ENCODE measurements around the gene RABAC1. TPM values are rescaled to one million over a fixed set of nuclear protein-coding genes. Genes with fewer than 3 reads are reported as not detected.
A peak's percentile ranks its signal among the peaks of the same experiment; 100 is the strongest.

The RABAC1 gene
- total RNA-seq, 2 experiments from 2014 or later = 96.0 to 102 TPM

GRCh38 chr19:41929536-41930071 is 29.5 kb downstream of the RABAC1 start:
- intact Hi-C loops (cut with DNase I, micrococcal nuclease) = loop anchor here (2.0 to 5.0 kb wide), 4 partner anchors 15 to 57 kb away; no protein-coding TSS in a partner anchor
- Histone ChIP-seq H3K27ac (ENCODE audit: low read depth in 1 of 2, low read length in 2 of 2) (peak overlapping the region in 1 of 2 donors; percentile 37), H3K4me1 (ENCODE audit: insufficient read depth, low read length) (peaks cover 43% of the 10 kb centered on the region), H3K27me3 (ENCODE audit: control insufficient read depth in 1 of 2, insufficient read depth in 2 of 2, low read length in 2 of 2) (no peaks in the 10 kb centered on the region), H3K4me3 (ENCODE audit: low read length) (no peak overlapping the region), H3K9me3 (ENCODE audit: control insufficient read depth in 1 of 2, insufficient read depth in 1 of 2, low read length in 2 of 2) (no peaks in the 10 kb centered on the region), H3K36me3 (ENCODE audit: insufficient read depth, low read length) (no peaks in the 10 kb centered on the region)
- Mint-ChIP-seq H3K27ac (peak overlapping the region; percentile 86), H3K4me1 (ENCODE audit: low read depth) (peaks cover 46% of the 10 kb centered on the region), H3K27me3 (no peaks in the 10 kb centered on the region), H3K36me3 (ENCODE audit: low read depth) (peaks cover 6% of the 10 kb centered on the region), H3K9me3 (no peaks in the 10 kb centered on the region), H3K4me3 (peak overlapping the region; percentile 82)
- ATAC-seq (ENCODE audit: poor library complexity) = no peak
- TF ChIP-seq CTCF (IDR thresholded peaks at IDR 0.05) = no peak
- no peak for DNase-seq
- POLR2A ChIA-PET = interaction anchor here (1.0 to 4.7 kb wide), 5 partner anchors 18 to 69 kb away, joined by 5 to 62 read pairs (median 7); partner anchors contain the start of genes ARHGEF1 and RPS19
- CTCF ChIA-PET = interaction anchor here (2.1 to 2.5 kb wide), 2 partner anchors 56 to 70 kb away, joined by 9 read pairs; partner anchors contain the start of gene RPS19

GRCh38 chr19:41928754-41929535 is 30.2 kb downstream of the RABAC1 start:
- no peaks in the 10 kb centered on the region for H3K9me3 ChIP-seq (ENCODE audit: control insufficient read depth in 1 of 2, insufficient read depth in 1 of 2, low read length in 2 of 2)
- Mint-ChIP-seq H3K4me1 (ENCODE audit: low read depth) (peaks cover 40% of the 10 kb centered on the region), H3K9me3 (no peaks in the 10 kb centered on the region), H3K27me3 (no peaks in the 10 kb centered on the region), H3K4me3 (peak overlapping the region; percentile 90), H3K27ac (peak overlapping the region; percentile 86), H3K36me3 (ENCODE audit: low read depth) (peaks cover 6% of the 10 kb centered on the region)
- peak in 6 of 14 experiments; percentile 20 to 74 (median 66) for DNase-seq
- no peaks in the 10 kb centered on the region for H3K27me3 ChIP-seq (ENCODE audit: control insufficient read depth in 1 of 2, insufficient read depth in 2 of 2, low read length in 2 of 2)
- H3K4me1 ChIP-seq (ENCODE audit: insufficient read depth, low read length) = peaks cover 36% of the 10 kb centered on the region
- no peaks in the 10 kb centered on the region for H3K36me3 ChIP-seq (ENCODE audit: insufficient read depth, low read length)
- POLR2A ChIA-PET = interaction anchor here (1.0 to 4.7 kb wide), 12 partner anchors 12 to 69 kb away, joined by 3 to 62 read pairs (median 6); partner anchors contain the start of genes ARHGEF1 and RPS19
- ATAC-seq (ENCODE audit: poor library complexity) = peak; percentile 76
- peak overlapping the region in 1 of 2 donors; percentile 37 for H3K27ac ChIP-seq (ENCODE audit: low read depth in 1 of 2, low read length in 2 of 2)
- intact Hi-C loops (cut with DNase I, micrococcal nuclease) = loop anchor here (2.0 to 5.0 kb wide), 3 partner anchors 16 to 42 kb away; no protein-coding TSS in a partner anchor
- H3K4me3 ChIP-seq (ENCODE audit: low read length) = peak overlapping the region; percentile 71
- CTCF ChIA-PET = interaction anchor here (2.1 to 2.5 kb wide), 2 partner anchors 56 to 69 kb away, joined by 9 read pairs; partner anchors contain the start of gene RPS19
- no peak for TF ChIP-seq CTCF (IDR thresholded peaks at IDR 0.05)

GRCh38 chr19:41928221-41928683 is 30.9 kb downstream of the RABAC1 start, which contains the start of gene ERFL:
ERFL (minus strand) TSS chr19:41928449; CDS start chr19:41912919, 15,530 bp downstream.
- DNase-seq = peak in 3 of 14 experiments; percentile 54 to 64 (median 56)
- H3K4me1 ChIP-seq (ENCODE audit: insufficient read depth, low read length) = peaks cover 34% of the 10 kb centered on the region
- CTCF ChIA-PET = interaction anchor here (2.5 kb wide), 1 partner anchor 55 kb away, joined by 9 read pairs; no protein-coding TSS in a partner anchor
- ATAC-seq (ENCODE audit: poor library complexity) = peak; percentile 18
- no peak for TF ChIP-seq CTCF (IDR thresholded peaks at IDR 0.05)
- Mint-ChIP-seq H3K4me3 (peak within 1 kb of the TSS; percentile 90), H3K9me3 (no peaks in the 10 kb centered on the region), H3K36me3 (ENCODE audit: low read depth) (peaks cover 6% of the 10 kb centered on the region), H3K4me1 (ENCODE audit: low read depth) (peaks cover 35% of the 10 kb centered on the region), H3K27ac (peak within 1 kb of the TSS; percentile 86), H3K27me3 (no peaks in the 10 kb centered on the region)
- H3K9me3 ChIP-seq (ENCODE audit: control insufficient read depth in 1 of 2, insufficient read depth in 1 of 2, low read length in 2 of 2) = no peaks in the 10 kb centered on the region
- H3K27ac ChIP-seq (ENCODE audit: low read depth in 1 of 2, low read length in 2 of 2) = peak within 1 kb of the TSS in 1 of 2 donors; percentile 42
- intact Hi-C loops (cut with DNase I, micrococcal nuclease) = loop anchor here (2.0 to 5.0 kb wide), 3 partner anchors 15 to 41 kb away; no protein-coding TSS in a partner anchor
- H3K27me3 ChIP-seq (ENCODE audit: control insufficient read depth in 1 of 2, insufficient read depth in 2 of 2, low read length in 2 of 2) = no peaks in the 10 kb centered on the region
- POLR2A ChIA-PET = interaction anchor here (0.5 to 4.7 kb wide), 11 partner anchors 12 to 1462 kb away, joined by 3 to 62 read pairs (median 6); partner anchors contain the start of genes ARHGEF1 and RPS19
- H3K4me3 ChIP-seq (ENCODE audit: low read length) = peak within 1 kb of the TSS; percentile 71
- H3K36me3 ChIP-seq (ENCODE audit: insufficient read depth, low read length) = no peaks in the 10 kb centered on the region
